ENCODE data around the gene CKM. TPM values are rescaled to one million over a fixed set of nuclear protein-coding genes. Genes with fewer than 3 reads are reported as not detected.

CKM gene
- total RNA-seq, 3 donors from 2014 or later, result not detected

DNA sequence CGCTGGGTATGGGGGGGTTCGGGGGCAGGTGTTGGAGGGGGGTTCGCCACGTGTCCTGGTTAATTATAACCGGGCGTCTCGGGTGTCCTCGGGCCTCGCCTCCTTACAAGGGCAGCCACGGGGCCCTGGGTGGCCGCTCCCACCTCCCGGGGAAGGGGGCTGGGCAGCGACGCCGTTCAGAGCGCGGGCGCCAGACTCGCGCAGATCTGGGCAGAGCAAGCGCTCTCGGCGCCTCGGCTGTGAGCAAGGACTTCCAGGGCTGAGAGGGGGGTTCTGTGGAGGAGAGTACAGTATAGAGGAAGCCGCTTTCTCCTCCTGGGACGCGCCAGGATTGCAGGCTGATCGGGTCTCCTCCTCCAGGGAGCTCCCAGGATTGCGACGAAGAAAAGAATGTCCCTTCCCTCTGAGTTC lies 1.0 kb upstream of the CKM start:
- TF ChIP-seq POLR2A (IDR thresholded peaks at IDR 0.05) (no peak), POLR2AphosphoS5 (IDR thresholded peaks at IDR 0.05) (no peak)
- TF ChIP-seq, protein P1, sequence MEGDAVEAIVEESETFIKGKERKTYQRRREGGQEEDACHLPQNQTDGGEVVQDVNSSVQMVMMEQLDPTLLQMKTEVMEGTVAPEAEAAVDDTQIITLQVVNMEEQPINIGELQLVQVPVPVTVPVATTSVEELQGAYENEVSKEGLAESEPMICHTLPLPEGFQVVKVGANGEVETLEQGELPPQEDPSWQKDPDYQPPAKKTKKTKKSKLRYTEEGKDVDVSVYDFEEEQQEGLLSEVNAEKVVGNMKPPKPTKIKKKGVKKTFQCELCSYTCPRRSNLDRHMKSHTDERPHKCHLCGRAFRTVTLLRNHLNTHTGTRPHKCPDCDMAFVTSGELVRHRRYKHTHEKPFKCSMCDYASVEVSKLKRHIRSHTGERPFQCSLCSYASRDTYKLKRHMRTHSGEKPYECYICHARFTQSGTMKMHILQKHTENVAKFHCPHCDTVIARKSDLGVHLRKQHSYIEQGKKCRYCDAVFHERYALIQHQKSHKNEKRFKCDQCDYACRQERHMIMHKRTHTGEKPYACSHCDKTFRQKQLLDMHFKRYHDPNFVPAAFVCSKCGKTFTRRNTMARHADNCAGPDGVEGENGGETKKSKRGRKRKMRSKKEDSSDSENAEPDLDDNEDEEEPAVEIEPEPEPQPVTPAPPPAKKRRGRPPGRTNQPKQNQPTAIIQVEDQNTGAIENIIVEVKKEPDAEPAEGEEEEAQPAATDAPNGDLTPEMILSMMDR (IDR thresholded peaks at IDR 0.05), result no peak
- no peaks in the 10 kb centered on the region for H3K36me3 ChIP-seq
- no peaks in the 10 kb centered on the region for H3K9me3 ChIP-seq
- H3K4me1 ChIP-seq, result no peaks in the 10 kb centered on the region
- DNase-seq (ENCODE audit: low spot score in 2 of 2), result no peak
- peak overlapping the region in 2 of 3 donors; percentile 17 to 44 for H3K4me3 ChIP-seq
- peaks cover 0 to 24% of the 10 kb centered on the region in 2 donors for H3K27me3 ChIP-seq
- intact Hi-C loops (cut with DNase I; ENCODE audit: low total_unique reads), result no loop called here
- H3K27ac ChIP-seq, result no peak overlapping the region

DNA sequence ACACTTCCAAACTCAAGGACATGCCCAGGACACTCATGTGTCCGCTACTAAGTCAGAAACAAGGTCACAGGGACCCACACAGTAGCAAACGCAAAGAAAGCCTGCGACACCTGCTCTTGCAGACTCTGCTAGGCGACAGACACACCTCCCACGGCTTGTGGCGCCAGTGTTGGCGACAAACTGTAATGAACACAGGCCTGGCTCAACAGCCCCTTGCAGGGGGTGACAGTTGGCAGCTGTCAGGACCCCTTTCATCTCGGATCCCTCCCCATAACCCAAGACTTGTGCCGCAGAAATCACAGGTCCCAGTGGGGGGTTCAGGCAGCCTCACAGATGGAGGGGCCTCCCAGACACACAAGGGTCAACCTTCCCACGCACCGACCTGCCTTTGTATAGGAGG lies 364 bp downstream of the CKM start:
- peaks cover 0 to 24% of the 10 kb centered on the region in 2 donors for H3K27me3 ChIP-seq
- no peaks in the 10 kb centered on the region for H3K9me3 ChIP-seq
- no peaks in the 10 kb centered on the region for H3K36me3 ChIP-seq
- no peak overlapping the region for H3K4me3 ChIP-seq
- TF ChIP-seq POLR2A (IDR thresholded peaks at IDR 0.05), result no peak
- no peak for TF ChIP-seq POLR2AphosphoS5 (IDR thresholded peaks at IDR 0.05)
- TF ChIP-seq, protein P1 (IDR thresholded peaks at IDR 0.05), result no peak
- H3K27ac ChIP-seq, result no peak overlapping the region
- intact Hi-C loops (cut with DNase I; ENCODE audit: low total_unique reads), result no loop called here
- no peak for DNase-seq (ENCODE audit: low spot score in 2 of 2)
- no peaks in the 10 kb centered on the region for H3K4me1 ChIP-seq

DNA sequence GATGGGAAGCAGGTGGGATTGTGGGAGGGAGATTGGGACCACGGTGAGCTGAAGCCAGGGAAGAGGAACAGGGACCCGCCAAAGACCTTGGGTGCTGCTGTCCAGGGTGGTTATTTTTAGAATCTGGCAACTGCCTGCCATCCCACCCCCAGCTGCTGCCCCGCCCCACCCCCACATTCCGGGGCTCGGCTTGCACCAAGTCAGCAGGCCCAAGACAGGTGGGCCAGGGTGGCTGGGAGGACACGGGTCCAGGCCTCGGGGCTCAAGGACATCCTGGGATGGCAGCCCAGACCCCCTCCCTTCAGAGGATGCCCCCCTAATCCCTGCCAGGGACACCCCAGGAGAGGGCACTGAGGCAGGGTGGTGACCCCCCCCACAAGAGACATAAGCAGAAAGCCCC lies 827 bp downstream of the CKM start:
- no peak overlapping the region for H3K4me3 ChIP-seq
- TF ChIP-seq POLR2A (IDR thresholded peaks at IDR 0.05), result no peak
- TF ChIP-seq POLR2AphosphoS5 (IDR thresholded peaks at IDR 0.05), result no peak
- TF ChIP-seq, protein P1 (IDR thresholded peaks at IDR 0.05), result no peak
- no peak for DNase-seq (ENCODE audit: low spot score in 2 of 2)
- no peaks in the 10 kb centered on the region for H3K36me3 ChIP-seq
- no peaks in the 10 kb centered on the region for H3K4me1 ChIP-seq
- H3K27ac ChIP-seq, result no peak overlapping the region
- H3K9me3 ChIP-seq, result no peaks in the 10 kb centered on the region
- peaks cover 0 to 24% of the 10 kb centered on the region in 2 donors for H3K27me3 ChIP-seq
- intact Hi-C loops (cut with DNase I; ENCODE audit: low total_unique reads), result no loop called here

DNA sequence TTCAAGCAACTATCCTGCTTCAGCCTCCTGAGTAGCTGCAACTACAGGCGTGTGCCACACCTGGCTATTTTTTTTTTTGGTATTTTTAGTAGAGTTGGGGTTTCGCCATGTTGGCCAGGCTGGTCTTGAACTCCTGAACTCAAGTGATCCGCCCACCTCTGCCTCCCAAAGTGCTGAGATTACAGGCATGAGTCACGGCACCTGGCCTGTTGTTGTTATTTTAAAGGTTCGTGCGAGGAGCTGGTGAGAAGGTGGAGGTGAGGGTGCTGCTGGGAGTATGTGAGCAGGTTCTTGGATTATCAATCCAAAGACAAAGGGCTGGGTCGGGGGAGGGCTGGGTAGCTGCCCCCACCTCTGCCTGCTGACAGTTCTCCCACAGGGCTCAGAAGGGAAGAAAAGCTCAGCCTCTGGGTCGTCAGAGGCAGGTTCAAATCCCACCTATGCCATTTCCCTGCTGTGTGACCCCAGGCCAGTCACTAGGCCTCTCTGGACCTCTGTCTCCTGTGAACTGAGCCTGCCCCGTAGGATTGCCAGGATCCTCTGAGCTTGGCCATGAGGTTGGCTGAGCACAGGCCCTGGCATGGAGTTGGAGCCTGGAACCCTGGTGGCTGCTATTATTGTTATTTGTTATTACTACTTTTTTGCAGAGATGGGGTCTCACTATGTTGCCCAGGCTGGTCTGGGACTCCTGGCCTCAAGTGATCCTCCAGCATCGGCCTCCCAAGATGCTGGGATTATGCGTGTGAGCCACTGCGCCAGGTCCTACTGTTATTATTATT lies 1.5 kb downstream of the CKM start:
- no peak for TF ChIP-seq POLR2A (IDR thresholded peaks at IDR 0.05)
- TF ChIP-seq, protein P1 (IDR thresholded peaks at IDR 0.05), result no peak
- no peak for TF ChIP-seq POLR2AphosphoS5 (IDR thresholded peaks at IDR 0.05)
- intact Hi-C loops (cut with DNase I; ENCODE audit: low total_unique reads), result no loop called here
- Histone ChIP-seq H3K36me3 (no peaks in the 10 kb centered on the region), H3K9me3 (no peaks in the 10 kb centered on the region), H3K27ac (no peak overlapping the region), H3K4me1 (no peaks in the 10 kb centered on the region), H3K27me3 (peaks cover 0 to 24% of the 10 kb centered on the region in 2 donors), H3K4me3 (no peak overlapping the region)
- DNase-seq (ENCODE audit: low spot score in 2 of 2), result no peak

DNA sequence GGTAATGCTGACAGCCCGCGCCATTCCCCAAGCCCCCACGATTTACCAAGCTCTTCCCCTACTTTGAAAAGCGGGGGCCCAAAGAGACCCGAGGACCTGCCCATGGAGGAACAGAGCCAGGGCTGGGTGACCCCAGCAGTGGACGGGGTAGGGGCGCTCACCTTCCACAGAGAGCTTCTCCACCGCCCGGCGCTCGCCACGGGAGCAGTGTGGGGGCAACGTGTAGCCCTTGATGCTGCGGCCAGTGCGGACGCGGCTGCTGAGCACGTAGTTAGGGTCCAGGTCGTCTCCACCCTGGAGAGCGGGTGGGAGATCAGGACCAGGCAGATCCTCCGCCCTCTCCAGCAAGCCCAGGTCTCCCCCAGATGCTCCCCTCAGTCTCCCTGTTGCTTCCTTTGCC lies 7.4 kb downstream of the CKM start:
- no peak overlapping the region for H3K4me3 ChIP-seq
- no peak for DNase-seq (ENCODE audit: low spot score in 2 of 2)
- no peak for TF ChIP-seq POLR2A (IDR thresholded peaks at IDR 0.05)
- TF ChIP-seq, protein P1 (IDR thresholded peaks at IDR 0.05), result no peak
- no peak for TF ChIP-seq POLR2AphosphoS5 (IDR thresholded peaks at IDR 0.05)
- intact Hi-C loops (cut with DNase I; ENCODE audit: low total_unique reads), result no loop called here
- no peaks in the 10 kb centered on the region for H3K36me3 ChIP-seq
- H3K4me1 ChIP-seq, result no peaks in the 10 kb centered on the region
- H3K9me3 ChIP-seq, result no peaks in the 10 kb centered on the region
- H3K27me3 ChIP-seq, result peaks cover 0 to 10% of the 10 kb centered on the region in 2 donors
- H3K27ac ChIP-seq, result no peak overlapping the region
